A549 (cell line): Measurements from ENCODE around the gene YTHDF2. TPM values are rescaled to one million over a fixed set of nuclear protein-coding genes. Genes with fewer than 3 reads are reported as not detected.
"Not testable (repeated sequence)": the region's sequence is repeated elsewhere in the genome, so short reads cannot be mapped to it uniquely, and the experiment has no call there.

Experiments
- ATAC-seq, 2 experiments: fragments of 200-7000 bp in 1 of 2; fragments of >200 bp in 1 of 2; cut with Nextera tagmentation in 1 of 2; cut with Tn5 transposase in 1 of 2; 3 replicates each; pipeline versions ENCODE4 v1.8.0 to v1.9.1; 2018 to 2020; ENCODE audit warnings: mild to moderate bottlenecking in 1 of 2, moderate library complexity in 1 of 2
- CTCF ChIA-PET: fragments of 300-600 bp; sonication (Branson Sonifier 250); formaldehyde crosslinking; extraction: SDS; loops from one replicate; lab custom pipeline; 2021; ENCODE audit warnings: antibody characterized with exemption, inconsistent platforms; lab: Yijun Ruan, JAX
- POLR2A ChIA-PET: fragments of 350-600 bp; formaldehyde crosslinking; extraction: SDS; loops from one replicate; lab custom pipeline; 2021; ENCODE audit warnings: antibody characterized with exemption, inconsistent platforms; lab: Yijun Ruan, JAX
- DNase-seq, 2 experiments: peaks; one replicate each; pipeline versions ENCODE4 v3.0.0 to v3.0.0-alpha.2; 2011 to 2016; ENCODE audit warnings: low read depth in 1 of 2, low spot score in 1 of 2
- FAIRE-seq: peaks from 2 replicates; lab custom pipeline; 2011; peaks lifted over from hg19 to GRCh38; lab: Jason Lieb, UNC
- H3K27ac ChIP-seq, 2 experiments: fragments of >200 bp; sonication (Bioruptor Twin); formaldehyde crosslinking; 3 replicates each; pipeline ENCODE4 v1.5.1; 2016 to 2017
- H3K4me1 ChIP-seq: fragments of >200 bp; sonication (Bioruptor Twin); formaldehyde crosslinking; 3 replicates; pipeline ENCODE4 v1.6.1; 2016
- H3K4me2 ChIP-seq: fragments of >200 bp; sonication (Bioruptor Twin); formaldehyde crosslinking; 3 replicates; pipeline ENCODE4 v1.6.1; 2016
- H3K4me3 ChIP-seq: fragments of >200 bp; sonication (Bioruptor Twin); formaldehyde crosslinking; 3 replicates; pipeline ENCODE4 v1.5.1; 2016
- H3K9me3 ChIP-seq: fragments of >200 bp; sonication (Bioruptor Twin); formaldehyde crosslinking; 3 replicates; pipeline ENCODE4 v1.6.1; 2016
- BHLHE40 ChIP-seq: IDR thresholded peaks from 2 replicates; pipeline ENCODE4 v1.6.1; 2012; ENCODE audit warnings: low read depth, low read length, inconsistent platforms
- ELK1 ChIP-seq: fragments of 150-350 bp; IDR thresholded peaks from 2 replicates; pipeline ENCODE4 v1.6.1; 2014; ENCODE audit warnings: low read depth, mild to moderate bottlenecking, low read length
- FOSL2 ChIP-seq, 2 experiments: fragments of 450-650 bp in 1 of 2; fragments of >200 bp in 1 of 2; sonication (Bioruptor Twin) in 1 of 2; formaldehyde crosslinking; IDR thresholded peaks; 2 replicates each; pipeline versions ENCODE4 v1.5.0 to v1.6.1; 2016 to 2020; ENCODE audit warnings: mild to moderate bottlenecking in 1 of 2, moderate library complexity in 1 of 2
- FOXS1 ChIP-seq: fragments of 250-450 bp; sonication (Bioruptor Pico); IDR thresholded peaks from 2 replicates; pipeline ENCODE4 v1.5.0; 2020; ENCODE audit warnings: mild to moderate bottlenecking, moderate library complexity
- HEYL ChIP-seq: fragments of 250-450 bp; sonication (Bioruptor Pico); IDR thresholded peaks from 2 replicates; pipeline ENCODE4 v1.8.0; 2021; ENCODE audit warnings: mild to moderate bottlenecking, moderate library complexity
- JUN ChIP-seq, 2 experiments: fragments of >200 bp; sonication (Bioruptor Twin); formaldehyde crosslinking; IDR thresholded peaks; 2 replicates in 1 of 2; 3 replicates in 1 of 2; pipeline ENCODE4 v1.6.1; 2016 to 2017
- KDM1A ChIP-seq: fragments of 200-600 bp; sonication (generic); IDR thresholded peaks from 2 replicates; pipeline ENCODE4 v1.6.1; 2016; ENCODE audit warnings: low read depth, mild to moderate bottlenecking
- MYC ChIP-seq: IDR thresholded peaks from 2 replicates; pipeline ENCODE4 v1.6.1; 2012; ENCODE audit warnings: mild to moderate bottlenecking, inconsistent platforms, low read length, improper control_type of control experiment, borderline replicate concordance
- NPAS2 ChIP-seq: fragments of 250-450 bp; sonication (Bioruptor Pico); IDR thresholded peaks from 2 replicates; pipeline ENCODE4 v1.8.0; 2022; ENCODE audit warnings: mild to moderate bottlenecking, moderate library complexity, borderline replicate concordance
- POLR2AphosphoS2 ChIP-seq: conservative IDR thresholded peaks from 2 replicates; pipeline ENCODE4 v1.6.1; 2012; ENCODE audit warnings: low read length, improper control_type of control experiment, inconsistent platforms
- RAD21 ChIP-seq, 2 experiments: fragments of >200 bp in 1 of 2; sonication (Bioruptor Twin) in 1 of 2; formaldehyde crosslinking in 1 of 2; IDR thresholded peaks in 1 of 2; conservative IDR thresholded peaks in 1 of 2; 2 replicates in 1 of 2; 3 replicates in 1 of 2; pipeline ENCODE4 v1.6.1; 2012 to 2018; ENCODE audit warnings: inconsistent platforms in 1 of 2
- SREBF2 ChIP-seq: fragments of 450-650 bp; IDR thresholded peaks from 2 replicates; pipeline ENCODE4 v1.6.1; 2014; ENCODE audit warnings: mild to moderate bottlenecking, moderate library complexity
- ZC3H11A ChIP-seq: fragments of 450-650 bp; IDR thresholded peaks from 2 replicates; pipeline ENCODE4 v1.6.1; 2014; ENCODE audit warnings: antibody characterized with exemption, mild to moderate bottlenecking
- ZFP36 ChIP-seq: fragments of 450-650 bp; IDR thresholded peaks from 2 replicates; pipeline ENCODE4 v1.6.1; 2014; ENCODE audit warnings: borderline replicate concordance; ENCODE audit not compliant: partially characterized antibody
- WGBS: methylation state at CpG from one replicate; pipeline ENCODE4 v1.1.6; 2017; ENCODE audit errors: missing lambda C conversion rate; 5-methylcytosine and 5-hydroxymethylcytosine counted together
- polyA plus RNA-seq, 4 experiments: library from polyadenylated mRNA; depleted of rRNA in 3 of 4; stranded (reverse); fragments of >200 nt; fragmentation: RNase III in 1 of 4; extraction: RNeasy Plus Mini Kit Qiagen cat#74134 plus additional on column Dnase treatment in 1 of 4; gene quantifications; 2 replicates in 3 of 4; 3 replicates in 1 of 4; pipeline ENCODE4 v1.2.3, GENCODE V29; 2011 to 2017
- TF ChIP-seq, protein P1 (sequence below): fragments of >200 bp; sonication (Bioruptor Twin); formaldehyde crosslinking; IDR thresholded peaks from 3 replicates; pipeline ENCODE4 v1.6.1; 2016

YTHDF2 gene
- polyA plus RNA-seq, 2 of the 4 experiments (the other 2 are of a cell fraction) = 53.2 to 55.6 TPM

DNA sequence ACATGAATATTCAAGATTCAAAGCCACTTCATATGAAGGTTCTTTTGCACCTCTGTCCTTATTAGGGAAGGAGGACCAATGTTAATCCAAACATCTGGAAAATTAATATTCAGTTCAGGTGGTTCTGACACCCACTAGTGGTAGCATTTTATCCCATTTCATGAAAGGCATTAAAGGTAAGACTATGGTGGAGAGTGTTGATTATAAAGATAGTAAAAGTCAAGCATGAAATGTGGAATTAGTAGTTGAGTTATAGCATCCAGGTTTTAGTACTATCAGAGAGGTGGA is 17.5 kb upstream of the YTHDF2 start:
- FAIRE-seq = no peak
- Histone ChIP-seq H3K4me1 (peaks cover 7% of the 10 kb centered on the region; the same call in 2 of the 3 replicates), H3K4me2 (no peak overlapping the region), H3K4me3 (no peak overlapping the region), H3K27ac (peak overlapping the region; percentile 60 to 75; a peak in 4 of 6 replicates), H3K9me3 (no peaks in the 10 kb centered on the region)
- peak in 1 of 2 experiments; percentile 36; a peak in 2 of 6 replicates for ATAC-seq
- ChIA-PET POLR2A (no interaction called here), CTCF (interaction anchor here (1.0 to 2.1 kb wide), 2 partner anchors 17 to 66 kb away, joined by 3 to 7 read pairs; partner anchors contain the start of gene YTHDF2)
- no peak for DNase-seq
- no peak for TF ChIP-seq BHLHE40

DNA sequence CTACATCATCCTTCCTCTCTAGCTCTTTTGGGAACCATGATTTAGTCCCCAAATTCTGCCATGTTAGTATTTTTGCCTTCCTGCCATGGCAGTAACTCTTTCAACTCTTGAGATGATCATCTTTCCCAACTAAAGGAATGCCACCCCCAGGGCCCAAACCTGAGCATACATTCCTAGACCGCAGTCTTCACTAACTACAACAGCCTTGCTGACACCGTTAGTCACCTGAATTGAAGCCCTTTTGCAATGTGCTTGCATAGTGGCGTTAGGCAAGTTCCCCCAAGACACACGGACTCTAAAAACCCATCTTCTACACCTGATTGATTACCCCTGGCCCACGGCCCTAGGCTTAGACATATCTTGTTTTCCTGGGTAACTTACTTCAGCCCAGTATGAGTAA is 16.4 kb upstream of the YTHDF2 start:
- no peak for TF ChIP-seq MYC
- TF ChIP-seq KDM1A = no peak
- no peak for TF ChIP-seq ZFP36
- no peak for TF ChIP-seq HEYL
- TF ChIP-seq ZC3H11A = no peak
- no peak for TF ChIP-seq RAD21 (conservative IDR thresholded peaks at IDR 0.05 in 1 of 2, IDR thresholded peaks at IDR 0.05 in 1 of 2)
- no peak for TF ChIP-seq FOXS1 (CRISPR knock-in tag)
- TF ChIP-seq NPAS2 (CRISPR knock-in tag) = no peak
- TF ChIP-seq ELK1 = no peak
- TF ChIP-seq FOSL2 (IDR thresholded peaks at IDR 0.05) = no peak
- TF ChIP-seq FOSL2 (CRISPR knock-in tag; IDR thresholded peaks at IDR 0.05) = no peak
- TF ChIP-seq SREBF2 = no peak
- TF ChIP-seq, protein P1, sequence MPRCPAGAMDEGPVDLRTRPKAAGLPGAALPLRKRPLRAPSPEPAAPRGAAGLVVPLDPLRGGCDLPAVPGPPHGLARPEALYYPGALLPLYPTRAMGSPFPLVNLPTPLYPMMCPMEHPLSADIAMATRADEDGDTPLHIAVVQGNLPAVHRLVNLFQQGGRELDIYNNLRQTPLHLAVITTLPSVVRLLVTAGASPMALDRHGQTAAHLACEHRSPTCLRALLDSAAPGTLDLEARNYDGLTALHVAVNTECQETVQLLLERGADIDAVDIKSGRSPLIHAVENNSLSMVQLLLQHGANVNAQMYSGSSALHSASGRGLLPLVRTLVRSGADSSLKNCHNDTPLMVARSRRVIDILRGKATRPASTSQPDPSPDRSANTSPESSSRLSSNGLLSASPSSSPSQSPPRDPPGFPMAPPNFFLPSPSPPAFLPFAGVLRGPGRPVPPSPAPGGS = no peak
- TF ChIP-seq JUN (IDR thresholded peaks at IDR 0.05) = no peak
- TF ChIP-seq POLR2AphosphoS2 = no peak
- peaks cover 7% of the 10 kb centered on the region; the same call in 2 of the 3 replicates for H3K4me1 ChIP-seq
- no peak for DNase-seq
- 87% methylated on average over 5 of the region's 5 CpGs for WGBS
- no peak for FAIRE-seq
- no peaks in the 10 kb centered on the region for H3K9me3 ChIP-seq
- ChIA-PET POLR2A (no interaction called here), CTCF (interaction anchor here (2.1 kb wide), 1 partner anchor 16 kb away, joined by 7 read pairs; the partner anchor contains the start of gene YTHDF2)
- no peak overlapping the region for H3K4me3 ChIP-seq
- no peak overlapping the region for H3K4me2 ChIP-seq
- no peak overlapping the region for H3K27ac ChIP-seq
- ATAC-seq = no peak

DNA sequence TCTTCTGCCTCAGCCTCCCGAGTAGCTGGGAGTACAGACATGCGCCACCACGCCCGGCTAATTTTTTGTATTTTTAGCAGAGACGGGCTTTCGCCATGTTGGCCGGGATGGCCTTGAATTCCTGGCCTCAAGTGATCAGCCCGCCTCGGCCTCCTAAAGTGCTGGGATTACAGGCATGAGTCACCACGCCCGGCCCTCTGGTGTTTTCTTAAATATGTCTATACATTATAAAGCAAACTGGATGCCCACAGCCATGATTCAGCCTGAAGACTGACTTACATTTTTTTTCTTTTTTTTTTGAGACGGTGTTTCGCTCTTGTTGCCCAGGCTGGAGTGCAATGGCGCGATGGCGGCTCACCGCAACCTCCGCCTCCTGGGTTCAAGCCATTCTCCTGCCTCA is 14.8 kb upstream of the YTHDF2 start:
- H3K4me3 ChIP-seq, H3K4me2 ChIP-seq, DNase-seq, FAIRE-seq, H3K4me1 ChIP-seq, POLR2A ChIA-PET, H3K27ac ChIP-seq, ATAC-seq, H3K9me3 ChIP-seq: not testable (repeated sequence)
- CTCF ChIA-PET = interaction anchor here (1.0 kb wide), 2 partner anchors 14 kb away, joined by 3 to 4 read pairs; partner anchors contain the start of gene YTHDF2
- 84% methylated on average over 18 of the region's 18 CpGs for WGBS

- H3K9me3 ChIP-seq, DNase-seq, FAIRE-seq, H3K4me1 ChIP-seq, H3K4me2 ChIP-seq, H3K4me3 ChIP-seq, H3K27ac ChIP-seq, ATAC-seq, POLR2A ChIA-PET: not testable (repeated sequence)
- CTCF ChIA-PET = interaction anchor here (3.7 kb wide), 1 partner anchor 11 kb away, joined by 31 read pairs; the partner anchor contains the start of gene YTHDF2
- 81% methylated on average over 5 of the region's 5 CpGs for WGBS
Measured at GRCh38 chr1:28725365-28725764, 11.4 kb upstream of the YTHDF2 start.
